HG03469 (cell line): ENCODE measurements around the gene ORMDL1.

ENCODE experiments used
- ATAC-seq: cut with Tn5 transposase; IDR thresholded peaks from one replicate; pipeline ENCODE4 v1.9.1; 2021; ENCODE audit warnings: mild to moderate bottlenecking, moderate library complexity, moderate number of reproducible peaks; ENCODE audit not compliant: unreplicated experiment

ORMDL1 gene, protein sequence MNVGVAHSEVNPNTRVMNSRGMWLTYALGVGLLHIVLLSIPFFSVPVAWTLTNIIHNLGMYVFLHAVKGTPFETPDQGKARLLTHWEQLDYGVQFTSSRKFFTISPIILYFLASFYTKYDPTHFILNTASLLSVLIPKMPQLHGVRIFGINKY

DNA sequence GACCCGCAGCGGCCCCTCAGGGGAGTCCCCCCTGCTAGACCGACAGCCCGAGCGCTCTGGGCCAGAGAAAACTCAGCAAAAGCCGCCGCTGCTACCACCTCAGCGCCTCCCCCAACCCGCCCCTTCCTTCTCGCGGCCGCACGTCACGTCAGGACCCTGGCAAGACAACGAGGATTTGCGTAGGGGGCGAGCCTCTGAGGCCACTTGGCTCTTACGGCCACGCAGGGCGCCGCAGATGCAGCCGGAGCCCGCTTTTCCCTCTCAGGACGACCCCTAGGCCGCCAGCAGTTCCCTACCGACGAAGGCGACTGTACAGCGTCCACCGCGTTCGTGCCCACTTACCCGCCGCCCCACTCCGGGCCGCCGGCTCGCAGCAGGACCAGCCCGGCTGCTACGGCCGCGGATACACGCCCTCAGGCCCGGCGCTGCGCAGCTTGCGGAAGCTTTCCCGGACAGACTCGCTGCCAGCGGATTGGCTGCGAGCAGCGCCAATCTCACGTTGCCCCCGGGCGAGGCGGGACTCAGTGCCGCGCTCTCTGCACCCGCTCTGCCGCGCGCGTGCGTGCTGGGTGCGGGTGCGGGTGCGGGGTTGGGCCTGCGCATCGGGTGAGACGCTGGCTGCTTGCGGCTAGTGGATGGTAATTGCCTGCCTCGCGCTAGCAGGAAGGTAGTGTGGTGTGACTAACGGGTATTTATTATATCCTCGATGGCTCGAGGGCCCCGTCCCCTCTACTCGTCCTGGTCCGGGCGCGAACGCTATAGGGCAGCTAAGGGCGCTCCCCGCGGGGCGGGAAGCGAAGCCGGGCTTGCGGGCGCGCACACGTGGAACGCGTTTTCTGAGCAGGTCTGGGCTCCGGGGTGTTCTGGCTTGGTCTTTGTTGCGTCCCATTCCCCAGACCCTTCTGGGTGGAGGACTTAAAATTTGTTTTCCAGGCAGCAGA, at the start of gene ORMDL1, which contains the start of gene PMS1:
Gene ORMDL1, minus strand, starts transcription at position 413 of the 941 bp plus-strand sequence. CDS start 1,744 bp downstream, outside the sequence.
Gene PMS1, plus strand, starts transcription at position 524 of the 941 bp plus-strand sequence. CDS start 7,360 bp downstream, outside the sequence.
- peak; percentile 94 for ATAC-seq

DNA sequence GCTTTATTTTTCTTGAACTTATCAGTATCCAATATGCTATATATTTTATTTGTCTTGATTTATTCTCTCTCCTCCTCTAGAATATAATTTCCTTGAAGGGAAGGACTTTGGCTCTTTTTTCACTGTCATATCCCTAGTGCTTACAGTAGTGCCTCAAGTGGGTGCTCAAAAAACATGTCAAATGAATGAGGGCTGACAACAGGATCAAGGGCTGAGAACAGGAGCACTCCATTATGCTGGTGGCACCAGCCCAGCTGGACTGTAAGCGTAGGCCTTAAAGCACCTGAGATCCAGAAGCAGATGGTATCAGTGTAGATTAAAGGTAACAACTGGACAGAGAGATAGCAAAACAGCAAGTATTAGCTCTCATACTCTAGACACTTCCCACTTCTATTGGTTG, 46.4 kb upstream of the ORMDL1 start:
- no peak for ATAC-seq

DNA sequence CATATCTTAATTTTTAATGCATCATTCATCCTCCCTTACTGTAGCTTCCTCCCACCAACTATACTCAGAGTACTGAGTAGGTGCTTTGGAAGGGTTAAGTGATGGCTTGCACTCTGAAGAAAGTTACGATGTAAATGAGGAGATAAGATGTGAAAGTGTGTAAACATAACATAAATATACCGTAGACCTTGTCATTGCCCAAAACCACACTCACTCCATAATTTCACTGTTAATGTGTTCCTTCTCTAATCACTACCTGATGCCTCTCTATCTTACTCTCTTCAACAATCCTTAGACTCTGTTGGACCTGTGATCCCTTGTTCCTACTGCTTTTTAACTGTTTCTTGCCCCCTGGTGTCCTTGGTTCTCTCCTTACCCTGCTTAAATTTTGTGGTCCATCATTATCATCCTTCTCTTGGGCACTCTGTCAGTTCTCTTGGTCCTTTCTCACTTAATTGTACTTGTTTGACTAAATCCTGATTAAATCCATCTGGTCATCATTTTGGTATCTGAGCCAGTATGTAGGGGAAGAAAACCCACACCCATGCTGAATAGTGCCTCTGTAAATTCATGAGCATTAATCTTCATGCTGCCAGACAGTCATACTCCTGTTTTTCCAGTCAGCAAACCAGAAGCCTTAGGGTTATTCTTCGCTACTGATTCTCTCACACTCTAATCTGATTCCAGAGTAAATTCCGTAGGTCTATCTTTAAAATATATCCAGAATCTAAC, 45.1 kb upstream of the ORMDL1 start:
- no peak for ATAC-seq

DNA sequence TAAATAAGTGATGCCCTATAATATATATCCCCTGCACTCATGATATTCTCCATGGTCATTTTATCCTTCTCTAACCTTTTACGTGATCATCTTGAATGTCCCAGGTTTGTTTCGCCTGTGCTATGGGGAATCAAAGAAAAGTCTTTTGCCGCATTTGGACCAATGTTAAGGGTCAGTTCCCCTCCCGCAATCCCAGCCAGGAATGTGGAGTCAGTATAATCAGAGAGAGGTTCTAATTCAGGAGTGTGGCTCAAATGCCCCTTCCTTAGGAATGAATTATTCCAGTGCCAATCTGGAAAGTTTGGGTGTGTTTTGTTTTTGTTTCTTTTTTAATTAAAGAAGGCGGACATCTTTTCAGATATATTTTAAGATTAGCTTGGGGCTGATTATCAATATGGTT, 41.9 kb upstream of the ORMDL1 start:
- no peak for ATAC-seq

DNA sequence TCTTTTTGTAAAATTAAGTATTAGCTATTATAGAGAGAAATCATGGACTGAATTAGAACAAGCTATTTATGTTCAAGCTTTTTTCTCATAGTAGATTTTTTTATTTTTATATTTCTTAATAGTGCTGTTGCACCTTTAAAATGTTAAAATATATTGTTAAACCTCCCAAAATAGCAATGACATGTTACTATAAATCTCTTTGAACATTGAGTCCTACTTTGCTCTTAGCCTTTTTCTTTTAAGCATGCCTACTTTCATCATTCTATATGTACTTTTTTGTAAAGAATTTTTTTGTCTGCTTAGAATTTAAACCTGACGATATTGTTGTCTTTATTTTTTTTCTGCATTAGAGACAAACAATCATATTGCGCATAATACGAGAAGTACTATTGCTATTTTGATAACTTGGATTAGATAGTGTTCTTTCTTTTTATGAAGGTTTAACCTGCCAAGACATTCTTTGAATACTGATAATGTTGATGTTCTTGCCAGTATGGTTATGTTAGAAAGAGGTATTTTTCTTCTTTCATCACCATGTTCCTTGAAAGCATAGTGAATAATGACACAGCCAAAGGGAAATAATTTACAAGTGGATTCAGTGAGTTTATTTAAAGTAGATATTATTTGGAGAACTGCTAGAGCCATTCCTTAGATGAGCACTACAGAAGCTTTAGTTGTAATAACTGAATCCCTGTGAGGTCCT, 40.7 kb upstream of the ORMDL1 start:
- ATAC-seq: no peak

DNA sequence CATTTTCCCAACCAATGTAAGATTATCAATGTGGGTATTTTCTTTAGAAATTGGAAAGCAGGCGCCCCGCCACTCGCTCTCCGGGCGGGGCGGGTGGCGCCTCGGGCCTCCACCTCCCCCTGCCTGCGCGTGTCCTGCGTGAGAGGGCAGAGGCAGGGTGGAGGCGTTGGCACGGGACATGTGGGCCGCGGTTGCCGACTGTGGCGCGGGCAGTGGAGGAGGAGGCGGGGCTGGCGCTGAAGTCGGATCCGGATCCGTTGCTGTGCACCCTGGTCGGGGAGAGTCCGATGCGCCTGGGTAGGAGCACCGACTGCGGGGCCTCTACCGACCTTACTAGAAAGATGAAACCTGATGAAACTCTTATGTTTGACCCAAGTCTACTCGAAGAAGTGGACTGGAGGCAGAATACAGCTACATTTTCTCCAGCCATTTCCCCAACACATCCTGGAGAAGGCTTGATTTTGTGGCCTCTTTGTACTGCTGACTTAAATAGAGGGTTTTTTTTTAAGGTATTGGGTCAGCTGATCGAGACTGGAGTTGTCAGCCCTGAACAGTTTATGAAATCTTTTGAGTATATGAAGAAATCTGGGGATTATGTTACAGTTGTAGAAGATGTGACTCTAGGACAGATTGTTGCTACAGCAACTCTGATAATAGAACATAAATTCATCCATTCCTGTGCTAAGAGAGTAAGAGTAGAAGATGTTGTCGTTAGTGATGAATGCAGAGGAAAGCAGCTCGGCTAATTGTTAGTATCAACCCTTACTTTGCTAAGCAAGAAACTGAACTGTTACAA, 38.0 kb upstream of the ORMDL1 start:
- no peak for ATAC-seq

DNA sequence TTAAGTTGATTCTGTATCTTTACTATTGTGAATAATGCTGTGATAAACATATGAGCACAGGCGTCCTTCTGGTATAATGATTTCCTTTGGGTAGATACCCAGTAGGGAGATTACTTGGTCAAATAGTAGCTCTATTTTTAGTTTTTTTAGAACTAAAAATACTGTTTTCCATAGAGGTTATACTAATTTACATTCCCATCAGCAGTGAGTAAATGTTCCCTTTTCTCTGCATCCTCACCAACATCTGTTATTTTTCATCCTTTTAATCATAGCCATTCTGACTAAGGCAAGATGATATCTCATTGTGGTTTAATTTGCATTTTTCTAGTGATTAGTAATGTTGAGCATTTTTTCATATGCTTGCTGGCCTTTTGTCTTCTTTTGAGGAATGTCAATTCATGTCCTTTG, 35.2 kb upstream of the ORMDL1 start:
- no peak for ATAC-seq

DNA sequence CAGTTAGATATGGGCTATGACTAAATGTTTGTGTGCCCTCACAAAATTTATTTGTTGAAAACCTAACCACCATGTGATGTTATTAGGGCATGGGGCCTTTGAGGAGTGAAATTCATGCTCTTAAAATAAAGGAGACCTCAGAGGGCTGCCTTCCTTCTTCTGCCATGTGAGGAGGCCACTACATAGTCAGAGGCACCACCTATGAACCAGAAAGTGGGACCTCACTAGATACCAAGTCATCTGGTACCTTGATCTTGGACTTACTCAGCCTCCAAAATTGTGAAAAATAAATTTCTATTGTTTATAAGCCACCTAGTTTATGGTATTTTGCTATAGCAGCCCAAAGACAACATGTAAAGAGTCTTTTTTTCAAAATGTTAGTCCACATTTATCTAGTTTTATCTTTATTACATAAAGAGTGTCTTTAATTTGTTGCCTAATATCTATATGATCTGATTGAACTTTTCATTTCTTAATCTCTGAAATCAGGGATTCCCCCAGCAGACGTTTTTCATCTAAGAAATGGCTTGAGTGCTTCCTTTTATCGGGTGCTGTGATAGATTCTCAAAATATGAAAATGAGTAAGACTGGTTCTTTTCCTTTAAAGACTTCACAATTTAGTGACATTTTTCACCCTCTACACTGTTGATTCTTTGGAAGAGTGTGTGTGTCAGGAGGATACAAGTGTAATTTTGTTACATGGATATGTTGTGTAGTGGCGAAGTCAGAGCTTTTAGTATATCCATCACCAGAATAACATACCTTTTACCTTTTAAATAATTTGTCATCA, 34.3 kb upstream of the ORMDL1 start:
- no peak for ATAC-seq

DNA sequence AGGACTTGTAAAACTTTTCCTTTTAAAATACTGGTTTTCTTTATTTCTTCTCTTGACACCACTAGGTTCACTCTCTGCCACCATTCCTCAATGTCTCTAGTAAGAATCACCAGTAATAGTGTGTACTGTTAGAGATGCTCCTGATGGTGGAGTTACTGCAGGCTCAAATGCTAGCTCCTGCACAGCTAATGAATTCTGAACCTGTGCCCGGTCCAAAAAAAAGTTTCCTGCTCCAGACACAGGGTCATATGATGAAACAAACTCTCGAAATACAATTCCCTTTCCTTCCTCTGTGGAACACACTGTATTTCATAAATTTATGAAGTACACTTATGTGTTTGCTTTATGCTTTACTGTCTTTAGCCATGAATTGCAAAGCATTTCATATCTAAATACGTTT, 19.3 kb upstream of the ORMDL1 start:
- no peak for ATAC-seq

DNA sequence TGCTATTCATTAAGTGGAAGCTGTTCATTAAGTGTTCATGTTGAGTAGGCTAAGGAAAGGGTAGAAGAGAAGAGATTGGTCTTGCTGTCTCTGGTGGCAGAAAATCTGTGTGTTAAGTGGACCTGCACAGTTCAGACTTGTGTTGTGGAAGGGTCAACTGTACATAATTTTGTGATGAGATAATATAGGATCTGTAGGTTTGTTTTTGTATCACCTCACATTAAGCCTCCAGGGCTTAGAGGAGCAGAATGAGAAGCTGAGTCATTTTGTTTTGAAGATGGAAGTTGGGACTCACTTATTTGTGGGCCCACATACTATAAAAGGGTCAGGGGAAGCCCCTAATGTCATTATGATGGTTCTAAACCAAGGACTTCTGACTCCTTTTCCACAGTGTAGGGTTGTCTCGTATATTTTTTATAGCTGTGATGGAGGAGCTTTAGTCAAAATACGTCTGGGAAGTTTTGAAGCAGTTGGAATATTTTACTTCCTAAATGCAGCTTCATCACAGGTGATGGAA, 18.3 kb upstream of the ORMDL1 start:
- ATAC-seq: no peak

DNA sequence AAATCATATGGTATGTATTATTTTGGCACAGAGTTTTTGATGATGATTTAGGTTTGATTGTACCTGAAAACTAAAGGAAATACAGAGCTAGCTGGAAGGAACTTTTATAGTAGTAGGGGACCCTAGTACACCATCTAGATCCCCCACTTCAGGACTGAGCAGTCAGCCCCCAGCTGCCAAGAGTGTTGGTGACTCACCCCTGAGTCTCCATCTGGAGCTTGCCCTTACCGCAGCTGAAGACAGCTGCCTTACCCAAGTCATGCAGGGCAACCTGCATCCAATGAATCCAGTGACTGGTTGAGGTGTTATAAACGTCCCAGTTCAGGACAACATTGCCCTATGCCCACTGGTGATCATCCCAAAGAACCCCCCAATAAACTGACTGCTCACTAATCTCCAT, 15.4 kb upstream of the ORMDL1 start:
- ATAC-seq: no peak

DNA sequence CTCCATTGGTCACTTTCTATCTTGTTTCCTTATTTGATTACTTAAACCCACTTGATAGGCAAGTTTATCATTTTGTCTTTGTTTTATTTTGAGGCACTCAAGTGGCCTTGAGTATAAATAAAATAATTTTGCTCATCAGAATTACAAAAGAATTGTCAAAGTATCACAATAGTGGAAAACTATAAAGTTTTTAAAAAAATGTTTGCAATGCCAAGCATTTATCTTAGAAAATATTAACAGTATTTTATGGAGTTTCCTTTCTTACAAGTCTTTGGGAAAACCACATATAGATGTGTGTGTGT, 14.8 kb upstream of the ORMDL1 start:
- ATAC-seq: no peak

GRCh38 chr2:189798312-189799029, 14.3 kb upstream of the ORMDL1 start:
- peak; percentile 77 for ATAC-seq

DNA sequence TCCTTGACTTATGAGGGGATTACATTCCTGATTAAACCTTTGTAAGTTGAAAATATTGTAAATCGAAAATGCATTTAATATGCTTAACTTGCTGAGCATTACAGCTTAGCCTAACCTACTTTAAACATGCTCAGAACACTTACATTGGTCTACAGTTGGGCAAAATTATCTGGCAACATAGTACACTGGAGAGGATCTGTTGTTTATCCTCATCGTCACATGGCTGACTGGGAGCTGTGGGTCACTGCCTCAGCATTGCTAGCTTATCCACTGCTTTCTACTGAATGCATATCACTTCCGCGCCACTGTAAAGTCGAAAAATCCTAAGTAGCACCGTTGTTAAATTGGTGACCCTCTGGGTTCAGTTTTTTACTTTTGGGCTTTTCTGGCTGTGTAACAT, 13.8 kb upstream of the ORMDL1 start:
- no peak for ATAC-seq

DNA sequence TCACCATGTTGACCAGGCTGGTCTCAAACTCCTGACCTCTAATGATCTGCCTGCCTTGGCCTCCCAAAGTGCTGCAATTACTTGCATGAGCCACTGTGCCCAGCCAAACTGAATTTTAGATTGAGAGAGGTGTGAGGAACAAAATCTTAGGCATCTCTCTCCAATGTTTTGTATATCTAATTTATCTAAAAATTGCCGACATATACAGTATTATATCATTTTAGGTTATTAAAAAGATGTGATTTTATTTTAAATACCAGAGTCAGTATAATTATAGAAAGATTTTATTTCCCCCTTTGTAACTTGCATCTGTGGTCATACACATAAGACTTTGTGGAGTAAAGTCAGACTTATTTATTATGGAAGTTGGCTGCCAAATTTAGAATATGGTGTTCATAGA, 10.2 kb upstream of the ORMDL1 start:
- no peak for ATAC-seq

DNA sequence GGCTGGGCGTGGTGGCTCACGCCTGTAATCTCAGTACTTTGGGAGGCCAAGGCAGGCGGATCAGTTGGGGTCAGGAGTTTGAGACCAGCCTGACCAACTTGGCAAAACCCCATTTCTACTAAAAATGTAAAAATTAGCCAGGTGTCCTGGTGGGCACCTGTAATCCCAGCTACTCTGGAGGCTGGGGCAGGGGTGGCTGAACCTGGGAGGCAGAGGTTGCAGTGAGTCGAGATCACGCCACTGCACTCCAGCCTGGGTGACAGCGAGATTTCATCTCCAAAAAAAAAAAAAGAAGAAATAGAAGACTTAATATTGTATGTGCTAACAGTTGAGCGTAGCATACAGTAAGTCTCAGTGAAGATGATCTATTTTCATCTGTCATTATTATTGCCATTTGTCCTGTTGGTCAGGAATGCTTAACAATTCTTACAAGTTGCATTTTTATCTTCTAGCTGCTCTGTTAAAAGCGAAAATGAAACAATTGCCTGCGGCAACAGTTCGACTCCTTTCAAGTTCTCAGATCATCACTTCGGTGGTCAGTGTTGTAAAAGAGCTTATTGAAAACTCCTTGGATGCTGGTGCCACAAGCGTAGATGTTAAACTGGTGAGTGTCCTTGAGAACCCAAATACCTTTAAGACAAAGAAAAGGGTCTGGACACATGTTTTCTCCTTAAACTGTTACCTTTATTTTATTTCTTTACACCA, 7.4 kb upstream of the ORMDL1 start:
- no peak for ATAC-seq

GRCh38 chr2:189783451-189783926, 650 bp downstream of the ORMDL1 start:
- peak; percentile 1 for ATAC-seq

DNA sequence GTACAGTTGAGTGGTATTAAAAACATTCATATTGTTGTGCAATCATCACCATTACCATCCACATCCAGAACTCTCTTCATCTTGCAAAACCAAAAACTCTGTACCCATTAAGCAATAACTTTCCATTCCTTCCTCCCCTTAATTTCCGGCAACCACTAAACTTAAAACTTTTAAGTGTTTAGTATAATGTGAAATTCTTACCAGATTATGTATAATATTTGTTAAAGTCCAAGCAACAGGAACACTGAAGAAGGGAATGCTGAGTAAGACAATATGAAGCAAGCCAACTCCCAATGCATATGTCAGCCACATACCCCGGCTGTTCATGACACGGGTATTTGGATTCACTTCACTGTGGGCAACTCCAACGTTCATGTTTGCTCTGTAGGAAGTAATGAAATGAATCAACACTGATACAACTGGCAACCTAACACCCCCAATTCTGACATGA, 1.9 kb downstream of the ORMDL1 start:
- no peak for ATAC-seq
